IPS DF 19.7 (cell line): Measurements from ENCODE around the gene SNRNP25.

ENCODE experiments used
- DNase-seq: peaks from one replicate; pipeline ENCODE4 v3.0.0-alpha.2; 2013; ENCODE audit warnings: low read depth, low spot score

The SNRNP25 gene

DNA sequence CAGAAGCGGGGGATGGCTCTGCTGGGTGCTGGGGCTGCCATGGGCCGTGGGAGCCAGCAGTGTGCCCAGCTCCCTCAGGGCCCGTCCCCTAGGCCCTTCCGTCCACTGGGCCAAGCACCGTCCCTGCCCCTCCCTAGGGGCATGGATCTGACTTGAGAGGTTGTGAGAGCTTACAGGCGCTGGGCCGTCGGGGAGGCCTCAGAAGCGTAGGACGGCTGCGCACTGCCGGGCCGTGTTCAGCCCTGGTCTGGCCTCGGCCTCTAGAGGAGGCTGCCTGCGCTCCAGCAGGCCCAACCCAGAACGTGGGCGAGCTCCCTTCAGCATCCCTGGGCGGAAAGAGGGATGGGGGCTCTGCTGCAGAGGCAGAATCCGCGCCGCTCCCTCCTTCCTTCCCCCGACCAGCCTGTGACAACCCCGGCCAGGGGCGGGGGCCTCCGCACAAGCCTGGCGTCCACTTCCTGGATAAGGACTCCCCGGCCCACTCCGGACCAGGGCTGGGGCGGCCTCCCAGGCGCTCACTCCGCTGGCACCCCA lies 23.7 kb downstream of the SNRNP25 start:
- no peak for DNase-seq

DNA sequence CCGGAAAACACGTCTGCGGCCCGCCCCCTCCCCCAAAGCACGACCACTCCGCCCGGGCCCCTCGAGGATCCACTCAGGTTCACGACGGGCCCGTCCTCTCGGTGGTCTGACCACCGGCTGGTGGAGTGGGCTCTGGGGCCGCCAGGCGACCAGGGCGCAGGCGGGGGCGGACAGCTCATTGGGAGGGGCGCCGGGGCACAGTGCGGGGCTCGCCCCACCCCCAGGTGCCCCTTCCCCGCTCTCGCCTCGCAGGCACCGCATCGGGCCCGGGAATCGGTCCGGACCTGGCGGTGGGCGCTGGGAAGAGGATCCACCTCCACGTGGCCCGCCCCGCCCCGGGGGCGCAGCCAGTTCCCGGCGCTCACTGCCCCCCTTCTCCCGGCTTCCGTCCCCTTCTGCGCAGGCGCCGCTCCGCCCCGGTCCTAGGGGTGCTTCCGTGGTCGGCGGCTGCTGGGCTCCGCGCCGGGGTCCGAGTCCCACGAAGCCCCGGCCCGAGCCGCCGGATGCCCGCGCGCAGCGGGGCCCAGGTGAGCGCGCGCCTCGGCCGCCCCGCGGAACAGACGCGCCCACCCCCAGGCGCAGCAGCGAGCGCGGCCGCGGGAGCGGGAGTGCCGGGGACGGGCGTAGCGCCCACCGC lies 24.3 kb downstream of the SNRNP25 start, which contains the start of gene MPG:
Gene MPG (plus strand): TSS at position 419 of the 637 bp plus-strand sequence. CDS start 85 bp downstream, at position 504.
- DNase-seq = no peak

DNA sequence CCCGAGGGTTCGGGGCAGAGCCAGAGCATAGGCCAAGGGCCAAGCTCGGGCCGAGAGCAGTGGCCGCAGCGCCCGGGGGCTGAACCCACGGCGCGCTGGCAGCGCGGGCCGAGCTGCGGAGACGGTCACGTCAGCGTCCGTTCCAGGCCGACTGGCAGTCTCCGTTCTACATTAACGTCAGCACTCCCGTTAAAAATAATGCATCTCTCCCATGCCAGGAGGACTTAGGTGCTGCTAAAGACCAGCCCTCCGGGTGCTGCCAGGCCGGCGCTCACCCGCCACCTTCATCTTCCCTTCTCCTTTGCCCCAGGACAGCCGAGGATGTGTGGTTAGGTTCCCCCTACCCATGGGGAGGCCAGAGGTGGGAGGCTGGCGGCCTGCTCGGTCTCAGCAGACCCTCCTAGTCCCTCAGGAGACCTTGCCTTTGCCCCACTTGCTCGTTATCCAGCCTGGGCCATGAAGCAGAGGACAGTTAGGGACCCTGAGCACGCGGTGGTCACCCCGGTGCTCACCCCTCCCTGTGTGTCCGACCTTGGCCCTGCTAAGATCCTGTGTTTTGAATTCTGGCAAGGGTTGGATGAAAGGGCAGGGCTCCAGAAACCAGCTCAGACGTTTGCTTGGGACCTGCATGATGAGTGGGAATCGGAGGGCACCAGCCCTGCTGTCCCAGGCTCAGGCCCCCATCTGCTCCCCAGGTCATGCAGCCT lies 25.0 kb downstream of the SNRNP25 start:
- DNase-seq = no peak

- no peak for DNase-seq
These were observed 25.8 kb downstream of the SNRNP25 start for GRCh38 chr16:79151-80054.

DNA sequence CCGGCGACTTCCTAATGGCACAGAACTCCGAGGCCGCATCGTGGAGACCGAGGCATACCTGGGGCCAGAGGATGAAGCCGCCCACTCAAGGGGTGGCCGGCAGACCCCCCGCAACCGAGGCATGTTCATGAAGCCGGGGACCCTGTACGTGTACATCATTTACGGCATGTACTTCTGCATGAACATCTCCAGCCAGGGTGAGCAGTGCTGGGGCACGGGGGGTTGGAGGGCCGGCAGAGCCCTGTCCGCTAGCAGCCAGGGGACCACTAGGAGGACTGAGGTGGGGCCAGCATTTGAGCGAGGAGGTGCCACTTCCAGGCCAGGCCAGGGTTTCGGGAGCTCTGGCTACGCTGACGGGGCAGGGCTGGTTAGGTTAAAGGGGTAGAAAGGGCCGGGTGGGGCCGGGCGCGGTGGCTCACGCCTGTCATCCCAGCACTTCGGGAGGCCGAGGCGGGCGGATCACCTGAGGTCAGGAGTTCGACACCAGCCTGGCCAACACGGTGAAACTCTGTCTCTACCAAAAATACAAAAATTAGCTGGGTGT lies 29.5 kb downstream of the SNRNP25 start:
- DNase-seq = no peak

DNA sequence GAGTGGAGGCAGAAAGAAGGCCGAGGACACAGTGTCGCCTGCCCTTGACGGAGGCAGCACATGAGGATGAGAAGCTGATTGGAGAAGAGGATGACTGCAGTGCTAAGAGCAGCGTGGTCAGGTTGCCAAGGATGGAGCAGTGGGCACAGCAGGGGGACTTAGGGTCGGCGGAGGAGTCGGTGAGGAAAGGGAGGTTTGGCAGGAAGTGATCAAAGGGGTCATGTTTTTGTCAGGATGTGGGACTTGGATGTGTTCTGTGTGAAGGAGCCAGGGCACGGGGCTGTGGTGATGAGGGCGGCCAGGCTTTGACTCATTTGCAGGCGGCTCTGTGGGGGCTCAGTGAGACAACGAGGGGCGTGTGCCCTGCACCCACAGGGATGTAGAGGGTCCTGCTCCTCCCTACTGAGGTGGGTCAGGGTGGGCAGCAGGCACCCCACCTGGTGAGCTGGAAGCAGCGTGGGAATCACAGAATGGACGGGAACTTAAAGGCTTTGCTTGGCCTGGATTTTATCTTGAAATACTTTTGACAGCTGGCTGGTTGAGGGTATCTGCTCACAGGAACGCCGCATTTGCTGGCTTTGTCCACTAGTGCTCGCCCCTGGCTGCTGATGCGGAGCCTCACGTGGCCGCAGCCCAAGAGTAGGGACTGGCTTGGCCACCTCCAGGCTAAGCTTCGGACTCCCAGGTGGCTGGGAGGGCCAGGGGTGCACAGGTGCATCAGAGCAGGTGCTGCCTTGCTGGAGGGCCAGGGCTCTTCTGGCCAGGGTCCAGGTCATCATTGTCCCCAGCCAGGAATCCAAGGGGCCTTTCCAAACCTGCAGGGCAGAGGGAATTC lies 30.4 kb downstream of the SNRNP25 start:
- no peak for DNase-seq

GRCh38 chr16:84718-85406 lies 31.2 kb downstream of the SNRNP25 start:
- DNase-seq = no peak

- DNase-seq = no peak
These were observed 31.8 kb downstream of the SNRNP25 start for GRCh38 chr16:85407-85782.

DNA sequence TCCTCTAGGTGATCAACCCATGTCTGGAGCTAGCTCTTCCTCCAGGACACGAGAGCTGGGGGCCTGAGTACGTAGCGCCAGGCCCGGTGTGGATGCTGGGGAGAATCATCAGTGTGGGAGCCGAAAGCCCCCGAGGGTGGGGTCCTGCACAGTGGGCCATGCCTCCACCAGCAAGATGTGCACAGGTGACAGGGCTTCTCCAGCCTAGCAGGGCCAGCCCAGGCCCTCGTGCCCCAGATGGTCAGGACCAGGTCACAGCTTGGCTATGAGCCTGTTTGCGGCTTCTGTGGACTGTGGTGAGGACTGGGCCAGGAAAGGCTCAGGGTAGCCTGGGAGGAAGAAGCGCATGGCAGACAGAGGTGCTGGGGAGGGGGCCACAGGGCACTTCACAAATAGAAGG lies 32.2 kb downstream of the SNRNP25 start:
- DNase-seq = no peak

DNA sequence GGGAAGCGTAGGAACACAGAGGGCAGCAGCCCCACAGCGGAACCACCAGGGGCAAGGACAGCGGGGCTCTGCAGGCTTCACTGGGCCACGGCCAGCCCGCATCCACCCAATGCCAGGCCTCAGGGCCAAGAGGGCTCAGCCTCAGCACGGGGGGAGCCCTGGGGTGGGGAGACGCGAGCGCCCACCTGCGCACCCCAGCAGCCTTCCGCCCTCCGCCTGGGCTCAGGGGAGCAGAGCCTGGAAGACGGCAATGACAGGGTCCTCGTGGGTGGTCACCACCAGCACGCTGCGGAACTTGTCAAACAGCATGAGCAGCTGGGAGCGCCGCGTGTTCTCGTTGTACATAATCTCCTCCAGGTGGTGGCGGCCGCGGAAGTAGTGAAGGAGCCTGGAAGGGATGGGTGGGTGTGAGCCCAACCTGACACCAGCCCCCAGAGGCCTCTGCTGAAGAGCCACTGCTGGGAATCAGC lies 32.9 kb downstream of the SNRNP25 start:
- no peak for DNase-seq

DNA sequence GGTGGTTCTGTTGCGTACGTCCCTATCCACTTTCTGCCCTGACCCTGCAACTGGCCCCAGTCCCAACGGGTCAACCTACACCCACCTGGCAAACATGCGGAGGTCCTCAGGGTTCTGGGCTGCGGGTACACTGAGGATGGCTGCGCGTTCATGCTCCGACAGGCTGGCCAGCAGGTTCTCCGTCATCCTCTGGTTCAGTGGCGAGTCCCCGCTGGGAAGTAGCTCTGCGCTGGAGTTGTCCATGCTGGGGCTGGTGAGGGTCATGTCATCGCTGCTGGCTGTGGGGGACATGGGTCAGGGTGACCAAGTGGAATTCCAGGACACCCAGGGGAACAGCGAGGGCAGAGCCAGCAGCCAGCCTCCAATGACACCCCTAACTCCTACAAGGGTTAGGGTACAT lies 35.0 kb downstream of the SNRNP25 start:
- no peak for DNase-seq

GRCh38 chr16:89391-90302 lies 36.0 kb downstream of the SNRNP25 start:
- no peak for DNase-seq

DNA sequence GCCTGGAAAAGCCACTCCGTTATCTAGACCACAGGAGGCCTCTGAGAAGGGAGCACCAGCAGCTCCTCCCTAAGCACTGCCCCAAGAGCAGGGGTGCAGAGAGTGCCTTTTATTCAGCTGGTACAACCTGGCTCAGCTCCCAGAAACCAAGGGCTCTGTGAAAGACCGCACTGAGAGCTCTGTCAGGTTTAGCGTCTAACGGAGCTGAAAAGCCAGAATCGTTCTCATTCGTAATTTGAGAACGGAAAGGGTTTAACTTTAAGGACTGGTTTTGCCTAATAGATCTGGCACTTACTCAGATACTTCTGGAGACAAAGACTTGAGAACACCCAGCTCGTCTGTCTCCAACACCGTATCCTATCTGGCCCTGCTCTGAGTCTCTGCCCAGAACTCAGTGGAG lies 37.9 kb downstream of the SNRNP25 start:
- no peak for DNase-seq

GRCh38 chr16:92431-93339 lies 39.1 kb downstream of the SNRNP25 start:
- DNase-seq = no peak

GRCh38 chr16:94918-95265 lies 41.3 kb downstream of the SNRNP25 start:
- no peak for DNase-seq

DNA sequence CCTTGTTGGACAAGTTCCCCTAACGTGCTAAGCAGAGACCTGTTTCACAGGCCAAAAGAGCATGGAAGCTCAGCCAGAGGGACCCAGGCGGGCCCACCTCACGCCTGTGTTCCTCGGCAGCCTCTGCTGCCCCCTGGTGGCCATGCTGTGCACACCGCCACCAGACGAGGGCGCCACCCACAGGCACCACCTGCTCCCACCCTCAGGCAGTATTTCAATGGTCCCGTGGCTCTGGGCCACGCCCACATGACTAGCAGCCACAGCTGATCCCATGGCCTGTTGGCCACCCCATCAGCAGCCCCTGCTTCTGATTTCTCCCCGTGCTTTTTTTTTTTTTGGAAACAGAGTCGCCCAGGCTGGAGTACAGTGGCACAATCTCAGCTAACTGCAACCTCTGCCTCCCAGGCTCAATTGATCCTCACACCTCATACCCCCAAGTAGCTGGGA lies 43.3 kb downstream of the SNRNP25 start:
- peak; percentile 74 for DNase-seq

GRCh38 chr16:97822-98221 lies 44.2 kb downstream of the SNRNP25 start:
- DNase-seq = no peak

GRCh38 chr16:100989-101388 lies 47.4 kb downstream of the SNRNP25 start:
- DNase-seq = no peak
